Kidney epithelial cell (primary cell): ENCODE data around the gene FBXO33. TPM values are rescaled to one million over a fixed set of nuclear protein-coding genes. Genes with fewer than 3 reads are reported as not detected.

ENCODE experiments used
- DNase-seq: peaks from one replicate; pipeline ENCODE4 v3.0.0-alpha.2; 2010; ENCODE audit warnings: low read depth
- H3K27me3 ChIP-seq: 2 replicates; pipeline ENCODE4 v1.6.0; 2011; ENCODE audit warnings: low read length; ENCODE audit not compliant: control insufficient read depth, insufficient read depth
- H3K36me3 ChIP-seq: 2 replicates; pipeline ENCODE4 v1.5.1; 2011; ENCODE audit warnings: low read length; ENCODE audit not compliant: control insufficient read depth, insufficient read depth
- H3K4me3 ChIP-seq: 2 replicates; pipeline ENCODE4 v1.5.1; 2011; ENCODE audit warnings: low read depth, mild to moderate bottlenecking, control low read depth, low read length
- CTCF ChIP-seq: IDR thresholded peaks from 2 replicates; pipeline ENCODE4 v1.5.1; 2011; ENCODE audit warnings: mild to moderate bottlenecking, moderate library complexity, low read length, control low read depth, inconsistent platforms; ENCODE audit not compliant: insufficient read depth, poor library complexity, severe bottlenecking
- total RNA-seq: library from RNA; depleted of rRNA; stranded (reverse); fragments of >200 nt; gene quantifications from 2 replicates; pipeline ENCODE4 v1.2.3, GENCODE V29; 2015

Gene FBXO33
- total RNA-seq, 1 donor from 2014 or later = 13.7 TPM

GRCh38 chr14:39434401-39434800 lies 2.2 kb upstream of the FBXO33 start:
- H3K36me3 ChIP-seq = no peaks in the 10 kb centered on the region
- no peak for DNase-seq
- TF ChIP-seq CTCF = no peak
- H3K4me3 ChIP-seq = no peak overlapping the region
- H3K27me3 ChIP-seq = no peaks in the 10 kb centered on the region

- H3K27me3 ChIP-seq = no peaks in the 10 kb centered on the region
- no peak for DNase-seq
- H3K36me3 ChIP-seq = no peaks in the 10 kb centered on the region
- no peak for TF ChIP-seq CTCF
- peak overlapping the region; percentile 61 for H3K4me3 ChIP-seq
These were observed 1.2 kb upstream of the FBXO33 start for GRCh38 chr14:39433452-39433813.

- no peaks in the 10 kb centered on the region for H3K36me3 ChIP-seq
- H3K27me3 ChIP-seq = no peaks in the 10 kb centered on the region
- H3K4me3 ChIP-seq = peak overlapping the region; percentile 61
- DNase-seq = peak; percentile 56
- peak; percentile 18 for TF ChIP-seq CTCF
These were observed 602 bp upstream of the FBXO33 start for GRCh38 chr14:39432619-39433451.

GRCh38 chr14:39431416-39432178 lies 636 bp downstream of the FBXO33 start:
- H3K4me3 ChIP-seq = peak overlapping the region; percentile 94
- H3K27me3 ChIP-seq = no peaks in the 10 kb centered on the region
- DNase-seq = no peak
- no peaks in the 10 kb centered on the region for H3K36me3 ChIP-seq
- TF ChIP-seq CTCF = no peak

GRCh38 chr14:39430762-39431415 lies 1.3 kb downstream of the FBXO33 start:
- no peaks in the 10 kb centered on the region for H3K27me3 ChIP-seq
- no peak for TF ChIP-seq CTCF
- DNase-seq = no peak
- no peaks in the 10 kb centered on the region for H3K36me3 ChIP-seq
- H3K4me3 ChIP-seq = peak overlapping the region; percentile 94
